Kidney (tissue), 14 donors: Measurements from ENCODE around the gene SENP3. TPM values are rescaled to one million over a fixed set of nuclear protein-coding genes. Genes with fewer than 3 reads are reported as not detected.

Experiments
- DNase-seq, 5 donors: peaks; one replicate each; pipeline ENCODE4 v3.0.0-alpha.2; 2013 to 2020
- FAIRE-seq: peaks from 2 replicates; lab custom pipeline; 2012; peaks lifted over from hg19 to GRCh38; lab: Jason Lieb, UNC
- H3K27ac ChIP-seq, 2 donors: one replicate each; pipeline ENCODE4 v1.7.0; 2013; ENCODE audit warnings: low read depth in 2 of 2, low read length in 2 of 2, inconsistent platforms in 1 of 2
- H3K27me3 ChIP-seq: one replicate; pipeline ENCODE4 v1.7.1; 2013; ENCODE audit warnings: low read length, inconsistent platforms; ENCODE audit not compliant: control insufficient read depth, insufficient read depth
- H3K36me3 ChIP-seq, 3 donors: one replicate each; pipeline versions ENCODE4 v1.7.0 to v1.7.1; 2013; ENCODE audit warnings: low read length in 3 of 3, control low read depth in 1 of 3, inconsistent platforms in 1 of 3; ENCODE audit not compliant: insufficient read depth in 3 of 3, control insufficient read depth in 2 of 3
- H3K4me1 ChIP-seq, 3 donors: one replicate each; pipeline versions ENCODE4 v1.7.0 to v1.7.1; 2013; ENCODE audit warnings: low read length in 3 of 3, inconsistent platforms in 1 of 3, low read depth in 1 of 3; ENCODE audit not compliant: control insufficient read depth in 2 of 3, insufficient read depth in 2 of 3
- H3K4me3 ChIP-seq, 3 donors: one replicate each; pipeline versions ENCODE4 v1.7.0 to v1.8.1; 2013; ENCODE audit warnings: low read length in 3 of 3, control low read depth in 1 of 3, inconsistent platforms in 1 of 3
- H3K9ac ChIP-seq, 3 donors: one replicate each; pipeline versions ENCODE4 v1.7.0 to v1.7.1; 2013; ENCODE audit warnings: low read length in 3 of 3, control low read depth in 1 of 3, inconsistent platforms in 1 of 3
- H3K9me3 ChIP-seq, 3 donors: one replicate each; pipeline versions ENCODE4 v1.7.0 to v1.7.1; 2013; ENCODE audit warnings: low read length in 3 of 3, control low read depth in 1 of 3, inconsistent platforms in 1 of 3; ENCODE audit not compliant: control insufficient read depth in 2 of 3, insufficient read depth in 1 of 3
- intact Hi-C: fragments of 100-400 bp; cut with DNase I; formaldehyde crosslinking; loops from one replicate; pipeline ENCODE4 v1.11.1; 2022
- polyA plus RNA-seq: library from polyadenylated mRNA; stranded (reverse); fragments of 350-450 nt; fragmentation: Illumina TruSeq; extraction: RNeasy Lipid Tissue Mini Kit (QIAGEN cat#74804); gene quantifications from one replicate; pipeline ENCODE4 v1.2.3, GENCODE V29; 2014; ENCODE audit warnings: low read depth, low replicate concordance; ENCODE audit not compliant: insufficient read depth
- total RNA-seq: library from RNA; stranded (reverse); fragmentation: NEBNext Ultra II Directional; extraction: Animal tissue kit (Norgen Biotek cat#: 25700); gene quantifications from one replicate; pipeline ENCODE4 v1.2.1, GENCODE V29; 2021
- TF ChIP-seq, protein P1 (sequence below): IDR thresholded peaks from 3 replicates; pipeline ENCODE4 v1.5.1; 2012; ENCODE audit warnings: mild to moderate bottlenecking, moderate library complexity, borderline replicate concordance; ENCODE audit not compliant: insufficient read depth; ENCODE audit errors: extremely low read depth
- donor health status: control.
- donor health status: control.
- donor health status: control.
- donor health status: control.
- donor health status: control.
- donor health status: DM: yes; HTN: yes; CAD: no.
- donor health status: Normal renal cell carcinoma (clear cell type).

The SENP3 gene
- total and polyA plus RNA-seq, 2 donors from 2014 or later = 43.5 to 50.3 TPM

DNA sequence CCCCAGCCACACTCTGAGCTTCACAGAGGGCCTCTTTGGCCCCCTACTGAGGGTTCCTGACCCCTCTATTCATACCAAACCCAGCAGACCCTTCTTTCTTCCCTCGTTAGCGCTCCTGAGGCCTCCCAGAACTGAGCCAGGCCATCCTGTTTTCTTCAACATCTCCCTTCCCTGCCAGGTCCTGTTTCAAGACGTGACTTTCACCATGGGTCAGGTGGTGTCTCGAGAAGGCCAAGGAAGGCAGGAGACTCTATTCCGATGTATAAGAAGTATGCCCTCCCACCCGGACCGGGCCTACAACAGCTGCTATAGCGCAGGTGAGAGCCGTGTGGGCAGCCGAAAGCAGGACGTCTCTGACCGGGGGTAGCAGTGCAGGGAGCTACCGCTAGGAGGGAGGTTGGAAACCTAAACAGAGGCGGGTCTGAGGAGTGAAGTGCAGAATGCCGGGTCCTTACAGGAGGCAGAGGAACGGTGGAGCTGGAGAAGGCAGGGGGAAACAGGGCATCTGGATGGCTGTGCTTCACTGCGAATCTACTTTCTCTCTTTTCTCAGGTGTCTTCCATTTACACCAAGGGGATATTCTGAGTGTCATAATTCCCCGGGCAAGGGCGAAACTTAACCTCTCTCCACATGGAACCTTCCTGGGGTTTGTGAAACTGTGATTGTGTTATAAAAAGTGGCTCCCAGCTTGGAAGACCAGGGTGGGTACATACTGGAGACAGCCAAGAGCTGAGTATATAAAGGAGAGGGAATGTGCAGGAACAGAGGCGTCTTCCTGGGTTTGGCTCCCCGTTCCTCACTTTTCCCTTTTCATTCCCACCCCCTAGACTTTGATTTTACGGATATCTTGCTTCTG is 1.3 kb upstream of the SENP3 start:
- intact Hi-C loops = no loop called here
- H3K27me3 ChIP-seq = no peaks in the 10 kb centered on the region
- peaks cover 4 to 14% (median 6%) of the 10 kb centered on the region in 3 donors for H3K36me3 ChIP-seq
- FAIRE-seq (no peak), DNase-seq (peak; percentile 82 to 86 (median 85))
- peak overlapping the region; percentile 50 to 86 (median 65) for H3K4me3 ChIP-seq
- TF ChIP-seq, protein P1, sequence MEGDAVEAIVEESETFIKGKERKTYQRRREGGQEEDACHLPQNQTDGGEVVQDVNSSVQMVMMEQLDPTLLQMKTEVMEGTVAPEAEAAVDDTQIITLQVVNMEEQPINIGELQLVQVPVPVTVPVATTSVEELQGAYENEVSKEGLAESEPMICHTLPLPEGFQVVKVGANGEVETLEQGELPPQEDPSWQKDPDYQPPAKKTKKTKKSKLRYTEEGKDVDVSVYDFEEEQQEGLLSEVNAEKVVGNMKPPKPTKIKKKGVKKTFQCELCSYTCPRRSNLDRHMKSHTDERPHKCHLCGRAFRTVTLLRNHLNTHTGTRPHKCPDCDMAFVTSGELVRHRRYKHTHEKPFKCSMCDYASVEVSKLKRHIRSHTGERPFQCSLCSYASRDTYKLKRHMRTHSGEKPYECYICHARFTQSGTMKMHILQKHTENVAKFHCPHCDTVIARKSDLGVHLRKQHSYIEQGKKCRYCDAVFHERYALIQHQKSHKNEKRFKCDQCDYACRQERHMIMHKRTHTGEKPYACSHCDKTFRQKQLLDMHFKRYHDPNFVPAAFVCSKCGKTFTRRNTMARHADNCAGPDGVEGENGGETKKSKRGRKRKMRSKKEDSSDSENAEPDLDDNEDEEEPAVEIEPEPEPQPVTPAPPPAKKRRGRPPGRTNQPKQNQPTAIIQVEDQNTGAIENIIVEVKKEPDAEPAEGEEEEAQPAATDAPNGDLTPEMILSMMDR = peak; percentile 63
- peak overlapping the region; percentile 42 to 92 (median 67) for H3K9ac ChIP-seq
- no peaks in the 10 kb centered on the region for H3K9me3 ChIP-seq
- peak overlapping the region; percentile 99 to 100 for H3K27ac ChIP-seq
- H3K4me1 ChIP-seq = peaks cover 3 to 49% (median 35%) of the 10 kb centered on the region in 3 donors

DNA sequence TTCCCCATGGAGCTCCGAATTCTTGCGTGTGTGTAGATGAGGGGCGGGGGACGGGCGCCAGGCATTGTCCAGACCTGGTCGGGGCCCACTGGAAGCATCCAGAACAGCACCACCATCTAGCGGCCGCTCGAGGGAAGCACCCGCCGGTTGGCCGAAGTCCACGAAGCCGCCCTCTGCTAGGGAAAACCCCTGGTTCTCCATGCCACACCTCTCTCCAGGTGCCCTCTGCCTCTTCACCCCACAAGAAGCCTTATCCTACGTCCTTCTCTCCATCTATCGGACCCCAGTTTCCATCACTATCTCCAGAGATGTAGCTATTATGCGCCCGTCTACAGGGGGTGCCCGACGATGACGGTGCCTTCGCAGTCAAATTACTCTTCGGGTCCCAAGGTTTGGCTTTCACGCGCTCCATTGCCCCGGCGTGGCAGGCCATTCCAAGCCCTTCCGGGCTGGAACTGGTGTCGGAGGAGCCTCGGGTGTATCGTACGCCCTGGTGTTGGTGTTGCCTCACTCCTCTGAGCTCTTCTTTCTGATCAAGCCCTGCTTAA is 617 bp upstream of the SENP3 start:
- DNase-seq (peak; percentile 93 to 97 (median 94)), FAIRE-seq (no peak)
- peak overlapping the region; percentile 69 to 86 (median 75) for H3K4me3 ChIP-seq
- TF ChIP-seq, protein P1 = peak; percentile 95
- peaks cover 3 to 49% (median 35%) of the 10 kb centered on the region in 3 donors for H3K4me1 ChIP-seq
- intact Hi-C loops = no loop called here
- H3K9ac ChIP-seq = peak overlapping the region; percentile 42 to 92 (median 63)
- H3K27me3 ChIP-seq = no peaks in the 10 kb centered on the region
- peak overlapping the region; percentile 80 to 99 for H3K27ac ChIP-seq
- no peaks in the 10 kb centered on the region for H3K9me3 ChIP-seq
- peaks cover 4 to 18% (median 8%) of the 10 kb centered on the region in 3 donors for H3K36me3 ChIP-seq

DNA sequence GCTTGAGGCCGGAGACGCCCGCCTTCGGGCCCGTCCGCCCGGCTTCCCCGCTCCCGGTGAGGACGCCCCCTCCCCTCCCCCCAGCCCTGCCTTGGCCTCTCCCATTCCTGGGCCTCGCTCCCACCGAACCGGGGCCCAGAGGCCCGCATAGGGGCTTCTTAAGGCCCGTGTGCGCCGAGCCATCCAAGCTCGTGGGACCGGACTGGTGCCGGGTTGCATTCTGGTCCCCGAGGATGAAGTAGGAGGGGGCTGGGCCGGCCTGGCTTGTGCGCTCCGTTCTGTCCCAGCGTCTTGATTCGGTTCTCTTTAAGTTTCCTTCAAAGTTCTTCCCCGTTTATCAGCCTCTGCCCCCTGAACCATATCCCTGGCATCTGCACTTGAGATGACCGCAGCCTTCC is 488 bp downstream of the SENP3 start:
- H3K9ac ChIP-seq = peak overlapping the region; percentile 20 to 83 (median 52)
- no peaks in the 10 kb centered on the region for H3K27me3 ChIP-seq
- TF ChIP-seq, protein P1 = no peak
- peak overlapping the region; percentile 80 to 94 for H3K27ac ChIP-seq
- intact Hi-C loops = no loop called here
- peak in 1 of 5 donors; percentile 39 for DNase-seq
- no peak for FAIRE-seq
- peak overlapping the region; percentile 53 to 86 (median 65) for H3K4me3 ChIP-seq
- no peaks in the 10 kb centered on the region for H3K9me3 ChIP-seq
- H3K4me1 ChIP-seq = peaks cover 3 to 47% (median 35%) of the 10 kb centered on the region in 3 donors
- peaks cover 6 to 25% (median 10%) of the 10 kb centered on the region in 3 donors for H3K36me3 ChIP-seq
